Mucosa of descending colon (tissue), 3 donors: Measurements from ENCODE around the gene BANF2. TPM values are rescaled to one million over a fixed set of nuclear protein-coding genes. Genes with fewer than 3 reads are reported as not detected.
"Not testable (repeated sequence)": the region's sequence is repeated elsewhere in the genome, so short reads cannot be mapped to it uniquely, and the experiment has no call there.

Source experiments
- ATAC-seq: fragments of 200-7000 bp; cut with Tn5 transposase; one replicate; pipeline ENCODE4 v1.9.1; 2020; ENCODE audit warnings: mild to moderate bottlenecking, moderate library complexity
- DNase-seq, 3 donors: peaks; one replicate each; pipeline ENCODE4 v3.0.0-alpha.2; 2020
- H3K36me3 ChIP-seq: fragments of 200-600 bp; one replicate; pipeline ENCODE4 v1.8.0; 2021; ENCODE audit warnings: low read depth, mild to moderate bottlenecking
- H3K4me1 ChIP-seq: fragments of 200-600 bp; one replicate; pipeline ENCODE4 v1.8.0; 2021; ENCODE audit warnings: low read depth, mild to moderate bottlenecking
- H3K4me3 ChIP-seq: fragments of 200-600 bp; one replicate; pipeline ENCODE4 v1.8.0; 2021; ENCODE audit warnings: mild to moderate bottlenecking
- H3K9me3 ChIP-seq: fragments of 200-600 bp; one replicate; pipeline ENCODE4 v1.8.0; 2021; ENCODE audit warnings: mild to moderate bottlenecking
- intact Hi-C, 2 donors: fragments of 100-400 bp; cut with DNase I in 1 of 2; cut with micrococcal nuclease in 1 of 2; formaldehyde crosslinking; loops; one replicate each; pipeline versions ENCODE4 v1.11.0 to v1.11.1; 2022; cut with DNase I, micrococcal nuclease
- total RNA-seq, 3 donors: library from RNA; stranded (reverse); fragmentation: NEBNext Ultra II Directional in 2 of 3; extraction: Animal tissue kit (Norgen Biotek cat#: 25700) in 2 of 3; gene quantifications; one replicate each; pipeline versions ENCODE4 v1.2.1 to v1.2.4, GENCODE V29; 2021 to 2023
- TF ChIP-seq, protein P1 (sequence below): fragments of 200-600 bp; IDR thresholded peaks from one replicate; pipeline ENCODE4 v1.8.0; 2022; ENCODE audit warnings: antibody characterized with exemption, mild to moderate bottlenecking
- donor health status: DM: no; HTN: no; CAD: no; lungs with moderate emphysema.
- donor health status: DM: no; HTN: no; CAD: no.
- donor health status: DM: no; HTN: yes; CAD: no.

Gene BANF2
- total RNA-seq, 3 donors from 2014 or later, result not detected

DNA sequence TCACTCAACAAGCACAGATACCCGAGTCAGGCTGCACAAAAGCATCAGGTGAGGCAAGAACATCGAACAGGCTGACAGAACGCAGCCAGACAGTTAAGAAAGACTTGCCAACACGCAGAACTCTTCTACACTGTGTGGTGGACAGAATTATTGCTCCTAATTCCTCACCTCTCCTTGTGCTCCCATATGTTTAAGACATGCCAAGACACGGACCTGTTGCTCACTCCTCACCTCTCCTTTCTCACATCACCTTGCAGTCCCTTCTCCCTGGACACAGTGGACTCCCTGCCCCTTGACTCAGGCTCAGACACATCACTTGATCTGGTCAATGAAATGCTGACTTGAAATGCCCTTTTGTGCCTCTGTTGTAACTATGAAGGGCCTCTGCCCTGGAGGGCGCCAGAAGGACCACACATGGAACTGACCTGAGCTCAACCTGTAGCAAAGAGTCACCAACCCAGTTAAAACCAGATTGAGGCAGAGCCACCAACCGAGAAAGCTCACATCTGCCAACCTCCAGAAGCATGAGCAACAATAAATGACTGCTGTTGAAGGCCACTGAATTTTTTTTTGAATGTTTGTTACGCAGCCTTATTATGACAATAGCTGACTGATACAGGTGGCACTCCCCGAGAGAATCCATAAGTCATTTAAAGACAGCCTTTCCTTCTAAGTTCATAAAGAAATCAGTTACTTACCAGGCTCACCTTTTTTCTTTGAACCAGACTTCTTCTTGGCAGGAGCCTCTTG lies 41.7 kb upstream of the BANF2 start:
- TF ChIP-seq, protein P1, sequence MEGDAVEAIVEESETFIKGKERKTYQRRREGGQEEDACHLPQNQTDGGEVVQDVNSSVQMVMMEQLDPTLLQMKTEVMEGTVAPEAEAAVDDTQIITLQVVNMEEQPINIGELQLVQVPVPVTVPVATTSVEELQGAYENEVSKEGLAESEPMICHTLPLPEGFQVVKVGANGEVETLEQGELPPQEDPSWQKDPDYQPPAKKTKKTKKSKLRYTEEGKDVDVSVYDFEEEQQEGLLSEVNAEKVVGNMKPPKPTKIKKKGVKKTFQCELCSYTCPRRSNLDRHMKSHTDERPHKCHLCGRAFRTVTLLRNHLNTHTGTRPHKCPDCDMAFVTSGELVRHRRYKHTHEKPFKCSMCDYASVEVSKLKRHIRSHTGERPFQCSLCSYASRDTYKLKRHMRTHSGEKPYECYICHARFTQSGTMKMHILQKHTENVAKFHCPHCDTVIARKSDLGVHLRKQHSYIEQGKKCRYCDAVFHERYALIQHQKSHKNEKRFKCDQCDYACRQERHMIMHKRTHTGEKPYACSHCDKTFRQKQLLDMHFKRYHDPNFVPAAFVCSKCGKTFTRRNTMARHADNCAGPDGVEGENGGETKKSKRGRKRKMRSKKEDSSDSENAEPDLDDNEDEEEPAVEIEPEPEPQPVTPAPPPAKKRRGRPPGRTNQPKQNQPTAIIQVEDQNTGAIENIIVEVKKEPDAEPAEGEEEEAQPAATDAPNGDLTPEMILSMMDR, result no peak
- Histone ChIP-seq H3K4me1 (peaks cover 16% of the 10 kb centered on the region), H3K9me3 (no peaks in the 10 kb centered on the region), H3K4me3 (no peak overlapping the region), H3K36me3 (no peaks in the 10 kb centered on the region)
- no peak for ATAC-seq
- intact Hi-C loops, result no loop called here
- DNase-seq, result no peak

DNA sequence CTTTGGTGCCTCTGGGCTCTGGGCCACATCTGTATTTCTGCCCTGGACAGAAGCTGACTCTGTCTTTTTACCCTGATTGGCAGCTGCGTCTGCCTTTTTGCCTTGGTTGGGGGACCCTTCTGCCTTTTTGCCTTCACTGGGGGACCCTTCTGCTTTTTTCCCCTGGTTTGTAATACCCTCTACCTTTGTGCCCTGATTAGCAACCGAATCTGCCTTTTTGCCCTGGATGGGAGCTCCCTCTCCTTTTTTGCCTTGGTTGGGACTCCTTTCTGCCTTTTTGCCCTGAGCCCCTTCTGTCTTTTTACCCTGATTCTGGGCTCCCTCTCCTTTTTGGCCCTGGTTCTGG lies 41.1 kb upstream of the BANF2 start:
- no peaks in the 10 kb centered on the region for H3K36me3 ChIP-seq
- TF ChIP-seq, protein P1, result no peak
- peaks cover 16% of the 10 kb centered on the region for H3K4me1 ChIP-seq
- ATAC-seq (no peak), DNase-seq (no peak)
- H3K4me3 ChIP-seq, result no peak overlapping the region
- H3K9me3 ChIP-seq, result no peaks in the 10 kb centered on the region
- intact Hi-C loops, result no loop called here

DNA sequence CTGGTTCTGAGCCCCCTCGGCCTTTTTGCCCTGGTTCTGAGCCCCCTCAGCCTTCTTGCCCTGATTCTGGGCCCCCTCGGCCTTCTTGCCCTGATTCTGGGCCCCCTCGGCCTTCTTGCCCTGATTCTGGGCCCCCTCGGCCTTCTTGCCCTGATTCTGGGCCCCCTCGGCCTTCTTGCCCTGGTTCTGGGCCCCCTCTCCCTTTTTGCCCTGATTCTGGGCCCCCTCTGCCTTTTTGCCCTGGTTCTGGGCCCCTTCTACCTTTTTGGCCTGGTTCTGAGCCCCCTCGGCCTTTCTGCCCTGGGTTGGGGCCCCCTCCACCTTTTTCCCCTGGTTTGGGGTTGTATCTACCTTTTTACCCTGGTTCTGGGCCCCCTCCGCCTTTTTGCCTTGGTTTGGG lies 40.4 kb upstream of the BANF2 start:
- ATAC-seq, DNase-seq, intact Hi-C loops, H3K4me3 ChIP-seq, H3K36me3 ChIP-seq, H3K9me3 ChIP-seq: not testable (repeated sequence)
- H3K4me1 ChIP-seq, result peaks cover 16% of the 10 kb centered on the region

DNA sequence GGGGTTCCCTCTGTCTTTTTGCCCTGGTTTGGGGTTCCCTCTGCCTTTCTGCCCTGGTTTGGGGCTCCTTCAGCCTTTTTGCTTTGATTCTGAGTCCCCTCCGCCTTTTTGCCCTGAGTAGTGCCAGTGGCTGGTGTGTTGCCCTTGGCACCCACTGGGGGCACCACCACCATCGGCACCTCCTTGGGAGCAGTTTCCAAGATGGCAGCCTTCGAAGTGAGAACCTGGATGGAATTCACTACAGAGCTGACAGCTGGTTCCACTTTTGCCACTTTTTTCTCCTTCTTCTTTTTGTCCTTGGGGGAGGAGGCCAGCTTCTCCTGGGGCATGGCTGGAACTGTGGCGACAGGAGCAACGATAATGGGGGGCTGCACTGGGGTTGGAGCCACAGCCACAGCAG lies 40.0 kb upstream of the BANF2 start:
- no peaks in the 10 kb centered on the region for H3K36me3 ChIP-seq
- no peak for ATAC-seq
- DNase-seq, result no peak
- intact Hi-C loops, result no loop called here
- TF ChIP-seq, protein P1, result no peak
- no peak overlapping the region for H3K4me3 ChIP-seq
- peaks cover 20% of the 10 kb centered on the region for H3K4me1 ChIP-seq
- no peaks in the 10 kb centered on the region for H3K9me3 ChIP-seq

DNA sequence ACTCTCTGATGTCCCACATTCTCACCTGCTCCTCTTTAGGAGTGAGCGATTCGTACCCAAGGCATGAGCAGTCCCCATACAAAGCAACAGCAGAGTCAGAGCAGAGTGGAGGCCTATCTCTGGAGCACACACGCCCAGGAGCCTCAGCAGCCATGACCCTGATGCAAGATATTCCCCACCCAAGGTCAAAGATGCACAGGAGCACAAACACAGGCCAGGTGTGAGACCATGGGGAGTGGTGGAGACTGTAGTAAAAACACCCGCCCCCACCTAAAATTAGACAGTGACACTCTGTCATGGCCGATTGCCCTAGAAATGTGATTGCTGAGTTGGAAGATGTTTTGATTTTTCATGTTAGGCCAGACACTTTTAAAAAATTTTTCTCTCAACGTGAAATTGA lies 39.1 kb upstream of the BANF2 start:
- peak; percentile 22 for ATAC-seq
- no peak for DNase-seq
- no peak overlapping the region for H3K4me3 ChIP-seq
- no peaks in the 10 kb centered on the region for H3K36me3 ChIP-seq
- no peaks in the 10 kb centered on the region for H3K9me3 ChIP-seq
- TF ChIP-seq, protein P1, result no peak
- intact Hi-C loops, result no loop called here
- H3K4me1 ChIP-seq, result peaks cover 20% of the 10 kb centered on the region

DNA sequence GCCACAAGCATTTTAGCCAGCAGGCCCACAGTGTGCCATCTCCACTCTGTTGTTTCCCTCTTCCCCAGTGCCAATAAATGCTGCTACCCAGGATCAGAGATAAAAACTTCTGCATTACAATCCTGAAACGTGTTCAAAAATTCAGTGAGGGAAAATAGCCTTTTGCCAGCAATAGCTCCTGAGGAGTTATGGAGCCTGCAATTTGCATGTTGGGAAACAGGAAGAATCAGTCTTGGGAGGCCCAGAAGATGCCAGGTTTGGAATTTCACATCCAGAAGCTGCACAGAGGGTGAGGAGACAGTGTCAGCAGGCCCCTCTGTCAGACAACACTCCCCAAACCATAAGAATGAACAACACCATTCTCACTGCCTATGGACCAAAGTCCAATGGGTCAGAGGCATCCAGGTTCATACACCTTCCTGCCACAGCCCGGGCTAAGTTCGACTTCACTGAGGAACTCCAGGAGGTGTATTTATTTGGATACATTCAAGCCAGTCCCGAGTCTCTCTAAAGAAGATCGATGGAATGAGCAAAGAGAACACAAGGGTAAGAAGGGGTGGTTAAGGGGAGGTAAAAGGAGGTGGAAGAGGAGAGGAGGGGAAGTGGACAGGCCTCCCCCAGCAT lies 38.5 kb upstream of the BANF2 start:
- Histone ChIP-seq H3K9me3 (no peaks in the 10 kb centered on the region), H3K4me1 (peaks cover 20% of the 10 kb centered on the region), H3K4me3 (no peak overlapping the region), H3K36me3 (no peaks in the 10 kb centered on the region)
- ATAC-seq (peak; percentile 79), DNase-seq (peak in 1 of 3 donors; percentile 45)
- intact Hi-C loops, result no loop called here
- TF ChIP-seq, protein P1, result no peak
